Measurements from ENCODE around the gene IFRD2. TPM values are rescaled to one million over a fixed set of nuclear protein-coding genes. Genes with fewer than 3 reads are reported as not detected.
A peak's percentile ranks its signal among the peaks of the same experiment; 100 is the strongest.

The IFRD2 gene
- total and polyA plus RNA-seq, 2 of the 13 experiments (the other 11 are each of a cell fraction or from before 2014, with no cell fraction given) = 32.8 to 96.1 TPM

DNA sequence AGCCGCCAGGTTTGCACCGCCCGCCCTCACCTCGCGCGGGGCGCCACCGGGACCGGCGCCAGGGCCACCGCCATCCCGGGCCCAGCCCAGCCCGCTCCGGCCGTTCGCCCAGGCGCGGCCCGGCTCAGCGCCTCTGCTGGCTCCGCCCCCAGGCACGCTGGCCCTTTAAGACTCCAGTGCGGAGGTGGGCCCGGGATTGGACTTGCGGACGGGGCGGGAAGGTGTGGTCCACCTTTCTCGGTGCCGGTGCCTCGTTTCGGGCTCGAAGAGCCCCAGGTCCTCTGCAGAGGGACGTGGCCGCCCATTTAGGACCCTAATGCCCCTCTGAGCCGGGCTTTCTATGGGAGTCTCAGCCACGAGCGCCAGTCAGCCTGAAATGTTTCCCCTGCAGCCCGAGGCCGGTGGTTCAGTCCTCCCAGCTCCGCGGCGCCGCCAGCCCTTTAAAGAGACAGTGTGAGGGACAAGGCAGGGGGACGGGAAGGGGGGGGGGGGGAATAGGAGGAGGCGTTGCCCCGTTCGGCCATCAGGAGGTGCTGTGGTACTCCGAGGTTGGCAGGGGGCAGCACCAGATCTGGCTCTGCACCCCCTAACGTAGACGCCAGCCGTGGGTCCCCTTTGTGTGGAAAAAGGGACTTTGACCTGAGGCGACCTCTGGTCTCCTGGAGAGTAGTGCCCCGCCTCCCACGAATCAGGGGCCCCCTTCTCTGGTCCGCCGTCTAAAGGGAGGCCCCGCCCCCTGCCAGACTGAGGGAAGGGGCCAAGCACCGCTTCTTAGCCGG, 29.3 kb upstream of the IFRD2 start (continued):
- TF ChIP-seq, protein P1, sequence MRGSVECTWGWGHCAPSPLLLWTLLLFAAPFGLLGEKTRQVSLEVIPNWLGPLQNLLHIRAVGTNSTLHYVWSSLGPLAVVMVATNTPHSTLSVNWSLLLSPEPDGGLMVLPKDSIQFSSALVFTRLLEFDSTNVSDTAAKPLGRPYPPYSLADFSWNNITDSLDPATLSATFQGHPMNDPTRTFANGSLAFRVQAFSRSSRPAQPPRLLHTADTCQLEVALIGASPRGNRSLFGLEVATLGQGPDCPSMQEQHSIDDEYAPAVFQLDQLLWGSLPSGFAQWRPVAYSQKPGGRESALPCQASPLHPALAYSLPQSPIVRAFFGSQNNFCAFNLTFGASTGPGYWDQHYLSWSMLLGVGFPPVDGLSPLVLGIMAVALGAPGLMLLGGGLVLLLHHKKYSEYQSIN (CRISPR knock-in tag; IDR thresholded peaks at IDR 0.05; ENCODE audit: borderline replicate concordance) = no peak
- peak; percentile 39; the same call in 1 of the 2 replicates for TF ChIP-seq DMAP1 (CRISPR knock-in tag; IDR thresholded peaks at IDR 0.05)
- TF ChIP-seq CEBPB (IDR thresholded peaks at IDR 0.05; ENCODE audit: borderline replicate concordance, low read depth, low read length) = no peak
- TF ChIP-seq KAT2B (IDR thresholded peaks at IDR 0.05; ENCODE audit: borderline replicate concordance, low read depth, low read length) = no peak
- TF ChIP-seq, protein P2, sequence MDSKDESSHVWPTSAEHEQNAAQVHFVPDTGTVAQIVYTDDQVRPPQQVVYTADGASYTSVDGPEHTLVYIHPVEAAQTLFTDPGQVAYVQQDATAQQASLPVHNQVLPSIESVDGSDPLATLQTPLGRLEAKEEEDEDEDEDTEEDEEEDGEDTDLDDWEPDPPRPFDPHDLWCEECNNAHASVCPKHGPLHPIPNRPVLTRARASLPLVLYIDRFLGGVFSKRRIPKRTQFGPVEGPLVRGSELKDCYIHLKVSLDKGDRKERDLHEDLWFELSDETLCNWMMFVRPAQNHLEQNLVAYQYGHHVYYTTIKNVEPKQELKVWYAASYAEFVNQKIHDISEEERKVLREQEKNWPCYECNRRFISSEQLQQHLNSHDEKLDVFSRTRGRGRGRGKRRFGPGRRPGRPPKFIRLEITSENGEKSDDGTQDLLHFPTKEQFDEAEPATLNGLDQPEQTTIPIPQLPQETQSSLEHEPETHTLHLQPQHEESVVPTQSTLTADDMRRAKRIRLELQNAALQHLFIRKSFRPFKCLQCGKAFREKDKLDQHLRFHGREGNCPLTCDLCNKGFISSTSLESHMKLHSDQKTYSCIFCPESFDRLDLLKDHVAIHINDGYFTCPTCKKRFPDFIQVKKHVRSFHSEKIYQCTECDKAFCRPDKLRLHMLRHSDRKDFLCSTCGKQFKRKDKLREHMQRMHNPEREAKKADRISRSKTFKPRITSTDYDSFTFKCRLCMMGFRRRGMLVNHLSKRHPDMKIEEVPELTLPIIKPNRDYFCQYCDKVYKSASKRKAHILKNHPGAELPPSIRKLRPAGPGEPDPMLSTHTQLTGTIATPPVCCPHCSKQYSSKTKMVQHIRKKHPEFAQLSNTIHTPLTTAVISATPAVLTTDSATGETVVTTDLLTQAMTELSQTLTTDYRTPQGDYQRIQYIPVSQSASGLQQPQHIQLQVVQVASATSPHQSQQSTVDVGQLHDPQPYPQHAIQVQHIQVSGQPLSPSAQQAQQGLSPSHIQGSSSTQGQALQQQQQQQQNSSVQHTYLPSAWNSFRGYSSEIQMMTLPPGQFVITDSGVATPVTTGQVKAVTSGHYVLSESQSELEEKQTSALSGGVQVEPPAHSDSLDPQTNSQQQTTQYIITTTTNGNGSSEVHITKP (CRISPR knock-in tag; IDR thresholded peaks at IDR 0.05; ENCODE audit: low read depth) = peak; percentile 98
- TF ChIP-seq ZNF816 (CRISPR knock-in tag; IDR thresholded peaks at IDR 0.05; ENCODE audit: borderline replicate concordance) = no peak
- TF ChIP-seq MIER2 (CRISPR knock-in tag; IDR thresholded peaks at IDR 0.05) = no peak
- no peak for TF ChIP-seq ZNF382 (CRISPR knock-in tag; IDR thresholded peaks at IDR 0.05; ENCODE audit: borderline replicate concordance)
- no peak for TF ChIP-seq DNMT1 (CRISPR knock-in tag; IDR thresholded peaks at IDR 0.05)
- TF ChIP-seq ZBTB1 (CRISPR knock-in tag; IDR thresholded peaks at IDR 0.05; ENCODE audit: borderline replicate concordance) = no peak
- TF ChIP-seq YEATS2 (CRISPR knock-in tag; IDR thresholded peaks at IDR 0.05; ENCODE audit: borderline replicate concordance) = no peak
- TF ChIP-seq, protein P3, sequence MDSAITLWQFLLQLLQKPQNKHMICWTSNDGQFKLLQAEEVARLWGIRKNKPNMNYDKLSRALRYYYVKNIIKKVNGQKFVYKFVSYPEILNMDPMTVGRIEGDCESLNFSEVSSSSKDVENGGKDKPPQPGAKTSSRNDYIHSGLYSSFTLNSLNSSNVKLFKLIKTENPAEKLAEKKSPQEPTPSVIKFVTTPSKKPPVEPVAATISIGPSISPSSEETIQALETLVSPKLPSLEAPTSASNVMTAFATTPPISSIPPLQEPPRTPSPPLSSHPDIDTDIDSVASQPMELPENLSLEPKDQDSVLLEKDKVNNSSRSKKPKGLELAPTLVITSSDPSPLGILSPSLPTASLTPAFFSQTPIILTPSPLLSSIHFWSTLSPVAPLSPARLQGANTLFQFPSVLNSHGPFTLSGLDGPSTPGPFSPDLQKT (CRISPR knock-in tag; IDR thresholded peaks at IDR 0.05; ENCODE audit: borderline replicate concordance) = no peak
- TF ChIP-seq, protein P4, sequence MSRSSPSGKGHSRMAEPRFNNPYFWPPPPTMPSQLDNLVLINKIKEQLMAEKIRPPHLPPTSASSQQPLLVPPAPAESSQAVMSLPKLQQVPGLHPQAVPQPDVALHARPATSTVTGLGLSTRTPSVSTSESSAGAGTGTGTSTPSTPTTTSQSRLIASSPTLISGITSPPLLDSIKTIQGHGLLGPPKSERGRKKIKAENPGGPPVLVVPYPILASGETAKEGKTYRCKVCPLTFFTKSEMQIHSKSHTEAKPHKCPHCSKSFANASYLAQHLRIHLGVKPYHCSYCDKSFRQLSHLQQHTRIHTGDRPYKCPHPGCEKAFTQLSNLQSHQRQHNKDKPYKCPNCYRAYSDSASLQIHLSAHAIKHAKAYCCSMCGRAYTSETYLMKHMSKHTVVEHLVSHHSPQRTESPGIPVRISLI (CRISPR knock-in tag; IDR thresholded peaks at IDR 0.05; ENCODE audit: borderline replicate concordance) = peak; percentile 53; the same call in 1 of the 2 replicates
- TF ChIP-seq, protein P5, sequence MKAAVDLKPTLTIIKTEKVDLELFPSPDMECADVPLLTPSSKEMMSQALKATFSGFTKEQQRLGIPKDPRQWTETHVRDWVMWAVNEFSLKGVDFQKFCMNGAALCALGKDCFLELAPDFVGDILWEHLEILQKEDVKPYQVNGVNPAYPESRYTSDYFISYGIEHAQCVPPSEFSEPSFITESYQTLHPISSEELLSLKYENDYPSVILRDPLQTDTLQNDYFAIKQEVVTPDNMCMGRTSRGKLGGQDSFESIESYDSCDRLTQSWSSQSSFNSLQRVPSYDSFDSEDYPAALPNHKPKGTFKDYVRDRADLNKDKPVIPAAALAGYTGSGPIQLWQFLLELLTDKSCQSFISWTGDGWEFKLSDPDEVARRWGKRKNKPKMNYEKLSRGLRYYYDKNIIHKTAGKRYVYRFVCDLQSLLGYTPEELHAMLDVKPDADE (CRISPR knock-in tag; IDR thresholded peaks at IDR 0.05) = no peak
- TF ChIP-seq, protein P6, sequence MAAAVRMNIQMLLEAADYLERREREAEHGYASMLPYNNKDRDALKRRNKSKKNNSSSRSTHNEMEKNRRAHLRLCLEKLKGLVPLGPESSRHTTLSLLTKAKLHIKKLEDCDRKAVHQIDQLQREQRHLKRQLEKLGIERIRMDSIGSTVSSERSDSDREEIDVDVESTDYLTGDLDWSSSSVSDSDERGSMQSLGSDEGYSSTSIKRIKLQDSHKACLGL (CRISPR knock-in tag; IDR thresholded peaks at IDR 0.05) = 0 out of 2 replicates have a peak, but pooled peaks have one; percentile 8
- TF ChIP-seq SCMH1 (CRISPR knock-in tag; IDR thresholded peaks at IDR 0.05; ENCODE audit: borderline replicate concordance) = no peak
- no peak for TF ChIP-seq ZBTB42 (CRISPR knock-in tag; IDR thresholded peaks at IDR 0.05)

Data from HepG2 (cell line).